GM21528 (cell line): ENCODE data around the gene ZBED4.

Source experiments
- ATAC-seq: cut with Tn5 transposase; IDR thresholded peaks from one replicate; pipeline ENCODE4 v1.9.1; 2021; ENCODE audit warnings: mild to moderate bottlenecking, moderate library complexity; ENCODE audit not compliant: unreplicated experiment, low FRiP score

Gene ZBED4

GRCh38 chr22:49877642-49878041, 24.0 kb downstream of the ZBED4 start:
- ATAC-seq = no peak

- no peak for ATAC-seq
Observed at GRCh38 chr22:49878206-49878605, 24.6 kb downstream of the ZBED4 start.

GRCh38 chr22:49879871-49880270, 26.2 kb downstream of the ZBED4 start:
- no peak for ATAC-seq

GRCh38 chr22:49880281-49880680, 26.6 kb downstream of the ZBED4 start:
- ATAC-seq = no peak

GRCh38 chr22:49881856-49882255, 28.2 kb downstream of the ZBED4 start:
- ATAC-seq = no peak

- no peak for ATAC-seq
Observed at GRCh38 chr22:49882519-49883293, 29.1 kb downstream of the ZBED4 start.

GRCh38 chr22:49883294-49883640, 29.6 kb downstream of the ZBED4 start:
- ATAC-seq = no peak

- ATAC-seq = no peak
Observed at GRCh38 chr22:49884075-49884474, 30.4 kb downstream of the ZBED4 start.

- no peak for ATAC-seq
Observed at GRCh38 chr22:49884503-49885260, 31.0 kb downstream of the ZBED4 start.

- ATAC-seq = no peak
Observed at GRCh38 chr22:49885281-49885680, 31.6 kb downstream of the ZBED4 start.

GRCh38 chr22:49885881-49886280, 32.2 kb downstream of the ZBED4 start:
- no peak for ATAC-seq

- ATAC-seq = no peak
Observed at GRCh38 chr22:49886346-49887063, 32.9 kb downstream of the ZBED4 start.

- no peak for ATAC-seq
Observed at GRCh38 chr22:49887064-49887451, 33.4 kb downstream of the ZBED4 start.

GRCh38 chr22:49887702-49888101, 34.1 kb downstream of the ZBED4 start:
- no peak for ATAC-seq

- no peak for ATAC-seq
Observed at GRCh38 chr22:49889071-49889470, 35.4 kb downstream of the ZBED4 start.

GRCh38 chr22:49892226-49892899, 38.7 kb downstream of the ZBED4 start:
- ATAC-seq = no peak

GRCh38 chr22:49893025-49893424, 39.4 kb downstream of the ZBED4 start:
- ATAC-seq = no peak

- no peak for ATAC-seq
Observed at GRCh38 chr22:49894322-49895054, 40.8 kb downstream of the ZBED4 start.

- ATAC-seq = no peak
Observed at GRCh38 chr22:49896201-49896600, 42.6 kb downstream of the ZBED4 start.

- ATAC-seq = no peak
Observed at GRCh38 chr22:49897015-49897684, 43.5 kb downstream of the ZBED4 start.
